ENCODE measurements around the gene KCNMB2. TPM values are rescaled to one million over a fixed set of nuclear protein-coding genes. Genes with fewer than 3 reads are reported as not detected.
"Not testable (repeated sequence)": the region's sequence is repeated elsewhere in the genome, so short reads cannot be mapped to it uniquely, and the experiment has no call there.

KCNMB2 gene
- total and polyA plus RNA-seq, 8 donors: 0.48 to 3.7 (median 1.8) TPM; not detected in 4

GRCh38 chr3:178540184-178540583 lies 3.9 kb downstream of the KCNMB2 start:
- intact Hi-C loops (cut with DNase I; ENCODE audit: low total_unique reads): no loop called here
- Histone ChIP-seq H3K4me1 (peaks cover 5 to 26% (median 19%) of the 10 kb centered on the region in 4 donors), H3K27ac (no peak overlapping the region), H3K36me3 (no peaks in the 10 kb centered on the region), H3K9me3 (no peaks in the 10 kb centered on the region), H3K4me3 (no peak overlapping the region), H3K27me3 (peaks cover 0 to 16% (median 0%) of the 10 kb centered on the region in 3 donors)
- WGBS, 5 donors: 90 to 95% (median 94%) methylated on average over 3 of the region's 3 CpGs
- TF ChIP-seq EP300 (IDR thresholded peaks at IDR 0.05) (no peak), POLR2AphosphoS5 (IDR thresholded peaks at IDR 0.05) (no peak), POLR2A (IDR thresholded peaks at IDR 0.05) (no peak), CTCF (IDR thresholded peaks at IDR 0.05) (no peak)
- DNase-seq: no peak

GRCh38 chr3:178545337-178545736 lies 9.1 kb downstream of the KCNMB2 start:
- TF ChIP-seq EP300 (IDR thresholded peaks at IDR 0.05) (no peak), CTCF (IDR thresholded peaks at IDR 0.05) (no peak), POLR2AphosphoS5 (IDR thresholded peaks at IDR 0.05) (no peak), POLR2A (IDR thresholded peaks at IDR 0.05) (no peak)
- Histone ChIP-seq H3K27ac (no peak overlapping the region), H3K36me3 (no peaks in the 10 kb centered on the region), H3K4me3 (no peak overlapping the region), H3K9me3 (no peaks in the 10 kb centered on the region), H3K27me3 (no peaks in the 10 kb centered on the region), H3K4me1 (no peaks in the 10 kb centered on the region)
- DNase-seq: no peak
- WGBS, 5 donors: 58 to 78% (median 76%) methylated on average over 3 of the region's 3 CpGs
- intact Hi-C loops (cut with DNase I; ENCODE audit: low total_unique reads): no loop called here

- no peaks in the 10 kb centered on the region for H3K27me3 ChIP-seq
- no peak overlapping the region for H3K27ac ChIP-seq
- H3K9me3 ChIP-seq: no peaks in the 10 kb centered on the region
- intact Hi-C loops (cut with DNase I; ENCODE audit: low total_unique reads): no loop called here
- H3K36me3 ChIP-seq: no peaks in the 10 kb centered on the region
- H3K4me3 ChIP-seq: no peak overlapping the region
- TF ChIP-seq CTCF (IDR thresholded peaks at IDR 0.05) (no peak), POLR2A (IDR thresholded peaks at IDR 0.05) (no peak), POLR2AphosphoS5 (IDR thresholded peaks at IDR 0.05) (no peak), EP300 (IDR thresholded peaks at IDR 0.05) (no peak)
- DNase-seq: no peak
- WGBS, 5 donors: 17 to 44% (median 28%) methylated on average over 1 of the region's 1 CpG
- H3K4me1 ChIP-seq: no peaks in the 10 kb centered on the region
These were observed 9.8 kb downstream of the KCNMB2 start for GRCh38 chr3:178546079-178546478.

GRCh38 chr3:178549426-178549825 lies 13.2 kb downstream of the KCNMB2 start:
- H3K27ac ChIP-seq; intact Hi-C loops (cut with DNase I; ENCODE audit: low total_unique reads); H3K27me3 ChIP-seq; DNase-seq; H3K9me3 ChIP-seq; H3K36me3 ChIP-seq; H3K4me3 ChIP-seq; H3K4me1 ChIP-seq: not testable (repeated sequence)
- whole genome bisulfite sequencing, 5 donors: 68 to 86% (median 81%) methylated on average over 3 of the region's 3 CpGs

- no peaks in the 10 kb centered on the region for H3K27me3 ChIP-seq
- H3K27ac ChIP-seq: no peak overlapping the region
- peak in 1 of 2 donors; percentile 43 for DNase-seq
- TF ChIP-seq CTCF (IDR thresholded peaks at IDR 0.05) (no peak), POLR2A (IDR thresholded peaks at IDR 0.05) (no peak), EP300 (IDR thresholded peaks at IDR 0.05) (no peak), POLR2AphosphoS5 (IDR thresholded peaks at IDR 0.05) (no peak)
- 50 to 62% (median 60%) methylated on average over 7 of the region's 7 CpGs for WGBS, 5 donors
- no peaks in the 10 kb centered on the region for H3K36me3 ChIP-seq
- intact Hi-C loops (cut with DNase I; ENCODE audit: low total_unique reads): no loop called here
- no peak overlapping the region for H3K4me3 ChIP-seq
- H3K9me3 ChIP-seq: no peaks in the 10 kb centered on the region
- no peaks in the 10 kb centered on the region for H3K4me1 ChIP-seq
These were observed 15.7 kb downstream of the KCNMB2 start for GRCh38 chr3:178551916-178552321.

All from stomach (tissue), 9 donors.